Activated naive CD8-positive, alpha-beta T cell treated with anti-CD3 and anti-CD28 coated beads, Interleukin-2, amount 50 U/mL, for 24 hours (primary cell): Measurements from ENCODE around the gene CAPN9.

Experiments used
- ATAC-seq: fragments of 150-1000 bp; cut with Tn5 transposase; one replicate; pipeline ENCODE4 v1.10.0; 2021
- DNase-seq: peaks from one replicate; pipeline ENCODE4 v3.0.0; 2021
- H3K27ac Mint-ChIP-seq: one replicate; pipeline ENCODE4 v1.8.0; 2021; ENCODE audit warnings: mild to moderate bottlenecking, mixed read lengths
- H3K27me3 Mint-ChIP-seq: one replicate; pipeline ENCODE4 v1.8.0; 2021; ENCODE audit warnings: mixed read lengths
- H3K36me3 Mint-ChIP-seq: one replicate; pipeline ENCODE4 v1.8.0; 2021; ENCODE audit warnings: low read depth, mixed read lengths
- H3K4me1 Mint-ChIP-seq: one replicate; pipeline ENCODE4 v1.8.0; 2021; ENCODE audit warnings: mixed read lengths
- H3K4me3 Mint-ChIP-seq: one replicate; pipeline ENCODE4 v1.8.0; 2021; ENCODE audit warnings: mild to moderate bottlenecking, moderate library complexity, mixed read lengths
- H3K9me3 Mint-ChIP-seq: one replicate; pipeline ENCODE4 v1.8.0; 2021; ENCODE audit warnings: mixed read lengths

CAPN9 gene

DNA sequence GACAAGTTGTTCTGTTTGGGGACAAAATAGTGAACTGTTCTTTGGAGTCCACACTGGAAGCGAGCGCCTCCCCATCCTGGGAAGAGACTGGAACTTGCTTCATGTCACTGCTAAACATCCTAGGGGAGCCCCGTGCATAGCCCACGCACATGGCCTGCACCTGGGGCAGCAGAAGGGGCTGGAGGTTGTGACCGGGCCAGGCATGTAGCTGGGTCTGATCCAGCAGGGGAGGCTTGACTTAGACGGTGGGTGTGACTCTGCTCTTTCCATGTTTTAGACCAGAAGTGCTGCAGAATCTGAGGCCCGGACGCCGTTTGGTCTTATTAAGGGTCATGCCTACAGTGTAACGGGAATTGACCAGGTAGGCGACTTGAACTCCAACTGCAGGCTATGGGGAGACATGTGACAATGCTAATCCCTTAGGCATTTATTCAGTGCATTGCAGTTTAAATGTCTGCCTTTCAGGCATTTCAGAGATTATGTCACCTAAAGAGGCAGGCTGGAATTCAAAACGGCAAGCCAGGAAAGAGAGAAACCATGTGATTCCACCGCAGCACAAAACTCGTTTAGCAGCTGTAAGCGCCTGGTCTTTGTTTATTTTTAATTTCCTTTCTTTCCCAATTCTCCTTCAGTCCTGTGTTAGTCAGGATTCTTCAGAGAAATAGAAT lies 21.8 kb downstream of the CAPN9 start:
- DNase-seq (no peak), ATAC-seq (no peak)
- Mint-ChIP-seq H3K27me3 (peaks cover 2% of the 10 kb centered on the region), H3K36me3 (no peaks in the 10 kb centered on the region), H3K27ac (no peak overlapping the region), H3K4me1 (no peaks in the 10 kb centered on the region), H3K9me3 (no peaks in the 10 kb centered on the region), H3K4me3 (no peak overlapping the region)

GRCh38 chr1:230770317-230770716 lies 23.1 kb downstream of the CAPN9 start:
- Mint-ChIP-seq H3K4me1 (no peaks in the 10 kb centered on the region), H3K27me3 (peaks cover 2% of the 10 kb centered on the region)
- no peak for DNase-seq

GRCh38 chr1:230771773-230772354 lies 24.7 kb downstream of the CAPN9 start:
- DNase-seq, result no peak
- H3K9me3 Mint-ChIP-seq, result no peaks in the 10 kb centered on the region
- H3K4me1 Mint-ChIP-seq, result no peaks in the 10 kb centered on the region
- no peaks in the 10 kb centered on the region for H3K36me3 Mint-ChIP-seq
- ATAC-seq, result no peak
- H3K27ac Mint-ChIP-seq, result no peak overlapping the region
- H3K27me3 Mint-ChIP-seq, result peaks cover 9% of the 10 kb centered on the region
- H3K4me3 Mint-ChIP-seq, result no peak overlapping the region

More at GRCh38 chr1:230770317-230770716, 23.1 kb downstream of the CAPN9 start:
- Mint-ChIP-seq H3K27ac (no peak overlapping the region), H3K9me3 (no peaks in the 10 kb centered on the region), H3K4me3 (no peak overlapping the region), H3K36me3 (no peaks in the 10 kb centered on the region)
- no peak for ATAC-seq

DNA sequence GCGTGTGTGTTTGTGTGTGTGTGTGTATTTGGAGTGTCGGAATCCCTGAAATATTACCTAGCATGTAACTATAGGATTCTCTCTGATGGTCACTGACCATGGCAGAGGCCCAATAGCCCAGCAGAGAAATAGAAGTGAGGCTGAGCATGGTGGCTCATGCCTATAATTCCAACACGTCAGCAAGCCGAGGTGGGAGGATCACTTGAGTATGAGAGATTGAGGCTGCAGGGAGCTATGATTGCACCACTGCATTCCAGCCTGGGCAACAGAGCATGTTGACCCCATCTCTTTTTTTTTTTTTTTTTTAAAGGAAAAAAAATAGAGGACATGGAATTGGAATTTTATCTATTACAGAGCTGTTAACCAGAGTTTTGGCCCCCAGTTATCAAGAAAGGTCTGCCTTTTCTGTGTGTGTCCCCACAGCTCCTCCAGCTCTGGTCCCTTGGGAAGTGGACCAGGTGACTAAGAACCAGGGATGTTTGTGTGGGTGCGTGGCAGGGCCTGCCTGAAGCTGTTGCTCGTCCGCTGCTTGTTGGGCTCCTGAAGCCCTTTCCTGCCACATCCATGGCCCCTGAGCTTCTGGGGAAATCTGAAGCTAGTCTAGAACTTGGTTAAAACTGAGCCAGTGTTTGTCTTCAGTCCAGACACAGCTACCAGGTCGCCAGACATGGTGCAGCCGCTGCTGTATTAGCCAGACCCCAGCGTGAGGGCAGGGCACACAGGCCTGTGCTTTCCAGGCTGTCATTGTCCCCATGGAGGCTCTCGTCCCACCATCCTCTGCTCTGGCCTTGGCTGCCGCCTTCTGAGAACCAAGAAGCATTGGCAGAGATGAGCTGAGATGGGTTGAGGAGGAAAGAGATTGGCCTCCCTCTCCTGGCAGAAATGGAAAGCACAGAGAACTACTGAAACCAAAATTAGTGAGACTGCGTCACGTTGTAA lies 25.5 kb downstream of the CAPN9 start:
- Mint-ChIP-seq H3K36me3 (no peaks in the 10 kb centered on the region), H3K27ac (no peak overlapping the region), H3K27me3 (peaks cover 9% of the 10 kb centered on the region), H3K4me3 (no peak overlapping the region), H3K9me3 (no peaks in the 10 kb centered on the region), H3K4me1 (no peaks in the 10 kb centered on the region)
- ATAC-seq (no peak), DNase-seq (no peak)

DNA sequence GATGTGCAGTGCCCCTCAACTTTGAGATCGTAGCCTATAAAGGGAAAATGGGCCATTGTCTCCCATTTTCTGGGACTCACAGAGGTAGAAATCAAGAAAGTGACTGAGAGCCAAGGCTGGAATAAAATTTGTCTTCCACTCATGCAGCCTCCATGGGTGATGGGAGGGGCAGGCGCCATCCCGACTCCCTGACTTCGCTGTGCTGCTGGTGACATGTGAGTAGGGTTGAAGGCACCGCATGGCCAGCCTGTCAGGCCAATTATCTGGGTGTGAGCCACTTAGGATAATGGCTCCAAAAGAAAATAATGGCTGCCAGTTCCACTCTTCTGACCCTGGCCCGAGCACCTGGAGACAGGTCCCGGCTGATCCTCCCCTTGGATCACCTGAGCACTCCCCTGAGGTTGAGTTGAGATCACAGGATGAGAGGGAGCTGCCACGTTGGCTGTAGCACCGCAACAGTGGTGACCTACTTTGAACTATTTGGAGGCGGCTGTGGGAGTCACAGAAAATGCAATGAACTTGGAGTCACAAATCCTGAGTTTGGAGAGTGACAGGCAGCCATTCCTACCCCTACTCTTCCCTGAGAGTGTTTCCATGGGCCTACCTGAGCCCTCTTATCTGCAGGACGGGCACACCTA lies 26.3 kb downstream of the CAPN9 start:
- no peaks in the 10 kb centered on the region for H3K36me3 Mint-ChIP-seq
- H3K4me3 Mint-ChIP-seq, result no peak overlapping the region
- no peak for DNase-seq
- H3K4me1 Mint-ChIP-seq, result no peaks in the 10 kb centered on the region
- peaks cover 9% of the 10 kb centered on the region for H3K27me3 Mint-ChIP-seq
- ATAC-seq, result no peak
- H3K27ac Mint-ChIP-seq, result no peak overlapping the region
- no peaks in the 10 kb centered on the region for H3K9me3 Mint-ChIP-seq

- H3K27ac Mint-ChIP-seq, result no peak overlapping the region
- H3K9me3 Mint-ChIP-seq, result no peaks in the 10 kb centered on the region
- no peak for ATAC-seq
- no peak for DNase-seq
- no peak overlapping the region for H3K4me3 Mint-ChIP-seq
- no peaks in the 10 kb centered on the region for H3K4me1 Mint-ChIP-seq
- H3K36me3 Mint-ChIP-seq, result no peaks in the 10 kb centered on the region
- H3K27me3 Mint-ChIP-seq, result peaks cover 16% of the 10 kb centered on the region
These were observed 31.9 kb downstream of the CAPN9 start for GRCh38 chr1:230778916-230779590.

- H3K36me3 Mint-ChIP-seq, result no peaks in the 10 kb centered on the region
- no peak overlapping the region for H3K27ac Mint-ChIP-seq
- peaks cover 15% of the 10 kb centered on the region for H3K27me3 Mint-ChIP-seq
- no peak for ATAC-seq
- H3K4me3 Mint-ChIP-seq, result no peak overlapping the region
- H3K9me3 Mint-ChIP-seq, result no peaks in the 10 kb centered on the region
- no peak for DNase-seq
- no peaks in the 10 kb centered on the region for H3K4me1 Mint-ChIP-seq
These were observed 33.9 kb downstream of the CAPN9 start for GRCh38 chr1:230781131-230781530.

- DNase-seq, result no peak
- ATAC-seq, result no peak
- peaks cover 11% of the 10 kb centered on the region for H3K27me3 Mint-ChIP-seq
- no peaks in the 10 kb centered on the region for H3K36me3 Mint-ChIP-seq
- no peak overlapping the region for H3K4me3 Mint-ChIP-seq
- H3K9me3 Mint-ChIP-seq, result no peaks in the 10 kb centered on the region
- no peaks in the 10 kb centered on the region for H3K4me1 Mint-ChIP-seq
- no peak overlapping the region for H3K27ac Mint-ChIP-seq
These were observed 34.4 kb downstream of the CAPN9 start for GRCh38 chr1:230781594-230781993.

DNA sequence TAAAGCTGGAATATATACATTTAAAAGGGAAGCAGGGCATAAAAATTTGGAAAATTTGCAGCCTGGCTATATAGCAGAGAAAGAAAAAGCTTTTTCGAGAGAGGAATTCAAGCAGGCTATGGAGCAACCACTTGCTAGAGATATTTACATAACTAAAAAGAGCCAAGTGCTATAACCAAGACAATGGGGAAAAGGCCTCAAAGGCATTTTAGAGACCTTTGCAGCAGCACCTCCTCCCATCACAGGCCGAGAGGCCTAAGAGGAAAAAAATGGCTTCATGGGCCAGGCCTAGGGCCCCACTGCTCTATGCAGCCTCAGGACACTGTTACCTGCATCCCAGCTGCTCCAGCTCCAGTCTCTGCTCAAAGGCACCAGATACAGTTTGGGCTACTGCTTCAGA lies 37.0 kb downstream of the CAPN9 start:
- DNase-seq (no peak), ATAC-seq (no peak)
- H3K27me3 Mint-ChIP-seq, result peaks cover 15% of the 10 kb centered on the region
- H3K4me3 Mint-ChIP-seq, result no peak overlapping the region
- H3K9me3 Mint-ChIP-seq, result no peaks in the 10 kb centered on the region
- H3K27ac Mint-ChIP-seq, result no peak overlapping the region
- H3K4me1 Mint-ChIP-seq, result no peaks in the 10 kb centered on the region
- no peaks in the 10 kb centered on the region for H3K36me3 Mint-ChIP-seq

- no peaks in the 10 kb centered on the region for H3K4me1 Mint-ChIP-seq
- ATAC-seq (no peak), DNase-seq (no peak)
- no peak overlapping the region for H3K4me3 Mint-ChIP-seq
- peaks cover 11% of the 10 kb centered on the region for H3K27me3 Mint-ChIP-seq
- no peak overlapping the region for H3K27ac Mint-ChIP-seq
- no peaks in the 10 kb centered on the region for H3K36me3 Mint-ChIP-seq
- no peaks in the 10 kb centered on the region for H3K9me3 Mint-ChIP-seq
These were observed 38.6 kb downstream of the CAPN9 start for GRCh38 chr1:230785636-230786384.

DNA sequence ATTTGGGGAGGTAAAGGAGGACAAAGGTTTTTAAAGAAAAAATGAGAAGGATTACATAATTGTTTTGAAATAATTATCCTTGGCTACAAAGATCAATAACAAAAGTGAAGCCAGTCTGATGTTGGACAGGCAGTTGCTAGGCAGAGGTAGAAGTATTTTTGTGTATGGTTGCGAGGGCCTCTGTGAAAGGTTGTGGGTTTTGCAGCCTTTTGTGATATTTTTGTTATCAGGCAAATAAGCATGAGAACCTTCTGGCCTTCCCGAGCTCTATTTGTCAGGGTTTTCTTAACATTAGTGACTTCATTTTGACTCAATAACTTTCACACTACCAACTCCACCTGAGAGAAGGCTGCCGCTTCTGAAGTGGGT lies 39.2 kb downstream of the CAPN9 start:
- Mint-ChIP-seq H3K27ac (no peak overlapping the region), H3K27me3 (peaks cover 11% of the 10 kb centered on the region), H3K4me3 (no peak overlapping the region), H3K9me3 (no peaks in the 10 kb centered on the region), H3K4me1 (no peaks in the 10 kb centered on the region), H3K36me3 (no peaks in the 10 kb centered on the region)
- DNase-seq (no peak), ATAC-seq (no peak)

DNA sequence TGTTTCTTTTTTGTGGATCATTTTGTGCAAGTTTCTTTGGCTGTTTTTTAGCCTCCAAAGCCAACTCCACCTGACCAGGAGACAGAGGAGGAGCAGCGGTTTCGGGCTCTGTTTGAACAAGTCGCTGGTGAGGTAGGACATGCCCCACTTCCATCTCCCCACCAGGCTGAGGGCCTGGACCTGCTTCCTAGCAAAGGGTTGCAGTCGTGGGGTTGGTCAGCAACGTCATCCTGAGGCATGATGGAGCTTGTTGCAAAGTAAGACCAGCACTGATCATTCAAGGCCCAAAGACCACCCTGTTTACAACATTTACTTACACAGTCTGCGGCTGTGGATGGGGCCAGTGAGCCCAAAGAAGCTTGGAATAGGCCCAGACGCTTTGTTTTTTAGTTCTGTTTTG lies 40.3 kb downstream of the CAPN9 start:
- no peak for DNase-seq
- Mint-ChIP-seq H3K4me3 (no peak overlapping the region), H3K9me3 (no peaks in the 10 kb centered on the region), H3K36me3 (no peaks in the 10 kb centered on the region), H3K27ac (no peak overlapping the region), H3K27me3 (peaks cover 8% of the 10 kb centered on the region), H3K4me1 (no peaks in the 10 kb centered on the region)
- ATAC-seq, result no peak

- Mint-ChIP-seq H3K36me3 (no peaks in the 10 kb centered on the region), H3K27me3 (peaks cover 8% of the 10 kb centered on the region), H3K27ac (no peak overlapping the region), H3K4me1 (no peaks in the 10 kb centered on the region), H3K4me3 (no peak overlapping the region), H3K9me3 (no peaks in the 10 kb centered on the region)
- ATAC-seq (no peak), DNase-seq (no peak)
These were observed 41.5 kb downstream of the CAPN9 start for GRCh38 chr1:230788561-230789275.
